GM23338 (cell line): ENCODE measurements around the gene CAPN10. TPM values are rescaled to one million over a fixed set of nuclear protein-coding genes. Genes with fewer than 3 reads are reported as not detected.

Experiments used
- ATAC-seq: fragments of 200-7000 bp; cut with Tn5 transposase; 3 replicates; pipeline ENCODE4 v1.9.1; 2020
- DNase-seq: peaks from one replicate; pipeline ENCODE4 v3.0.0-alpha.2; 2015; ENCODE audit warnings: low spot score
- H2AFZ ChIP-seq: fragments of 200-600 bp; sonication (generic); 2 replicates; pipeline ENCODE4 v1.8.0; 2016; ENCODE audit warnings: antibody characterized with exemption, mild to moderate bottlenecking, moderate library complexity
- H3F3A ChIP-seq: fragments of 200-600 bp; sonication (generic); replicated peaks from 2 replicates; pipeline ENCODE4 v1.8.0; 2017; ENCODE audit warnings: antibody characterized with exemption, mixed run types, low read depth
- H3K27ac ChIP-seq: fragments of 200-600 bp; sonication (generic); 2 replicates; pipeline ENCODE4 v1.6.1; 2016; ENCODE audit warnings: low read depth
- H3K27me3 ChIP-seq: fragments of 200-600 bp; sonication (generic); 2 replicates; pipeline ENCODE4 v1.8.0; 2016; ENCODE audit warnings: mild to moderate bottlenecking, mixed run types, moderate library complexity; ENCODE audit not compliant: insufficient read depth
- H3K36me3 ChIP-seq: fragments of 200-600 bp; sonication (generic); 2 replicates; pipeline ENCODE4 v1.8.0; 2016; ENCODE audit warnings: mild to moderate bottlenecking; ENCODE audit not compliant: insufficient read depth
- H3K4me1 ChIP-seq: fragments of 200-600 bp; sonication (generic); 2 replicates; pipeline ENCODE4 v1.8.0; 2016; ENCODE audit warnings: mild to moderate bottlenecking, moderate library complexity; ENCODE audit not compliant: insufficient read depth
- H3K4me2 ChIP-seq: fragments of 200-600 bp; sonication (generic); 2 replicates; pipeline ENCODE4 v1.7.1; 2017; ENCODE audit warnings: mixed run types
- H3K4me3 ChIP-seq: fragments of 200-600 bp; sonication (generic); 2 replicates; pipeline ENCODE4 v1.6.1; 2016; ENCODE audit warnings: mixed run types
- H3K79me2 ChIP-seq: fragments of 200-600 bp; sonication (generic); replicated peaks from 2 replicates; pipeline ENCODE4 v1.8.0; 2017; ENCODE audit warnings: mild to moderate bottlenecking; ENCODE audit not compliant: insufficient read depth
- H3K9me2 ChIP-seq: fragments of 200-600 bp; sonication (generic); 2 replicates; pipeline ENCODE4 v1.8.0; 2017; ENCODE audit not compliant: insufficient read depth
- H4K20me1 ChIP-seq: fragments of 200-600 bp; sonication (generic); replicated peaks from 2 replicates; pipeline ENCODE4 v1.8.0; 2017; ENCODE audit warnings: mild to moderate bottlenecking; ENCODE audit not compliant: insufficient read depth
- H3K27ac Mint-ChIP-seq: 2 replicates; pipeline ENCODE4 v1.8.0; 2020; ENCODE audit warnings: inconsistent platforms, mild to moderate bottlenecking, moderate library complexity, mixed read lengths
- H3K27me3 Mint-ChIP-seq: 3 replicates; pipeline ENCODE4 v1.8.0; 2022; ENCODE audit warnings: low read depth, mild to moderate bottlenecking, moderate library complexity, mixed read lengths, inconsistent platforms; ENCODE audit not compliant: insufficient read depth, poor library complexity
- H3K36me3 Mint-ChIP-seq: 3 replicates; pipeline ENCODE4 v1.8.0; 2021; ENCODE audit warnings: low read depth, mild to moderate bottlenecking, inconsistent platforms, moderate library complexity, mixed read lengths
- H3K4me1 Mint-ChIP-seq: 3 replicates; pipeline ENCODE4 v1.8.0; 2020; ENCODE audit warnings: mild to moderate bottlenecking, inconsistent platforms, mixed read lengths
- H3K4me3 Mint-ChIP-seq: 3 replicates; pipeline ENCODE4 v1.8.0; 2021; ENCODE audit warnings: moderate library complexity, mild to moderate bottlenecking, inconsistent platforms, mixed read lengths
- H3K9me3 Mint-ChIP-seq: 3 replicates; pipeline ENCODE4 v1.8.0; 2020; ENCODE audit warnings: moderate library complexity, mild to moderate bottlenecking, inconsistent platforms, mixed read lengths
- CREB1 ChIP-seq: fragments of 250-450 bp; sonication (Bioruptor Pico); IDR thresholded peaks from 2 replicates; pipeline ENCODE4 v1.5.0; 2020; ENCODE audit warnings: low read depth, mild to moderate bottlenecking, moderate library complexity
- ETS1 ChIP-seq: IDR thresholded peaks from 2 replicates; pipeline ENCODE4 v1.6.1; 2016; ENCODE audit warnings: antibody characterized with exemption
- EZH2phosphoT487 ChIP-seq: fragments of 200-600 bp; sonication (generic); IDR thresholded peaks from one replicate; pipeline ENCODE4 v1.8.1; 2018; ENCODE audit warnings: antibody characterized with exemption; ENCODE audit not compliant: unreplicated experiment
- NANOG ChIP-seq: IDR thresholded peaks from 2 replicates; pipeline ENCODE4 v1.6.1; 2016; ENCODE audit warnings: antibody characterized with exemption, borderline replicate concordance
- REST ChIP-seq: IDR thresholded peaks from one replicate; pipeline ENCODE4 v1.6.1; 2018; ENCODE audit warnings: antibody characterized with exemption; ENCODE audit not compliant: unreplicated experiment
- STAT1 ChIP-seq: IDR thresholded peaks from one replicate; pipeline ENCODE4 v1.6.1; 2016; ENCODE audit warnings: antibody characterized with exemption; ENCODE audit not compliant: unreplicated experiment
- ZNF114 ChIP-seq: fragments of 250-450 bp; sonication (Bioruptor Pico); IDR thresholded peaks from 2 replicates; pipeline ENCODE4 v1.5.0; 2020; ENCODE audit warnings: mild to moderate bottlenecking, moderate library complexity
- ZNF331 ChIP-seq: fragments of 250-450 bp; sonication (Bioruptor Pico); IDR thresholded peaks from 2 replicates; pipeline ENCODE4 v1.5.0; 2020; ENCODE audit warnings: low read depth, mild to moderate bottlenecking, moderate library complexity
- ZNF462 ChIP-seq: fragments of 250-450 bp; sonication (Bioruptor Pico); IDR thresholded peaks from 2 replicates; pipeline ENCODE4 v1.5.0; 2020; ENCODE audit warnings: mild to moderate bottlenecking, moderate library complexity
- polyA plus RNA-seq: library from polyadenylated mRNA; unstranded; fragments of >200 nt; fragmentation: Nextera tagmentation; extraction: Ambion mirVana; gene quantifications from 2 replicates; pipeline ENCODE4 v1.2.1, GENCODE V29; 2016
- total RNA-seq: library from RNA; depleted of rRNA; stranded (reverse); fragments of >200 nt; shearing (Covaris generic); gene quantifications from 2 replicates; pipeline ENCODE4 v1.2.3, GENCODE V29; 2014

Gene CAPN10
- total and polyA plus RNA-seq, 2 experiments from 2014 or later: 30.2 to 59.8 TPM

- TF ChIP-seq REST: no peak
Observed at GRCh38 chr2:240620859-240621258, 34.3 kb downstream of the CAPN10 start (continued).

GRCh38 chr2:240622060-240622411, 35.5 kb downstream of the CAPN10 start:
- no peak for DNase-seq
- Histone ChIP-seq H3K36me3 (no peaks in the 10 kb centered on the region), H2AFZ (no peak overlapping the region), H4K20me1 (no peaks in the 10 kb centered on the region), H3K4me1 (no peaks in the 10 kb centered on the region), H3K79me2 (no peaks in the 10 kb centered on the region), H3K9me2 (no peaks in the 10 kb centered on the region), H3K4me3 (no peak overlapping the region), H3K27me3 (no peaks in the 10 kb centered on the region), H3K4me2 (no peak overlapping the region), H3F3A (no peaks in the 10 kb centered on the region), H3K27ac (no peak overlapping the region)
- no peak overlapping the region for H3K27ac Mint-ChIP-seq
- H3K27me3 Mint-ChIP-seq: peaks cover 9% of the 10 kb centered on the region
- H3K4me3 Mint-ChIP-seq: no peak overlapping the region
- peaks cover 10% of the 10 kb centered on the region; the same call in 2 of the 3 replicates for H3K4me1 Mint-ChIP-seq
- H3K36me3 Mint-ChIP-seq: peaks cover 13% of the 10 kb centered on the region
- no peak for ATAC-seq
- H3K9me3 Mint-ChIP-seq: peaks cover 25% of the 10 kb centered on the region
- TF ChIP-seq ZNF462 (CRISPR knock-in tag): no peak
- TF ChIP-seq STAT1: no peak
- no peak for TF ChIP-seq ZNF114 (CRISPR knock-in tag)
- TF ChIP-seq EZH2phosphoT487: no peak
- TF ChIP-seq NANOG: no peak
- no peak for TF ChIP-seq ZNF331 (CRISPR knock-in tag)
- no peak for TF ChIP-seq REST
- no peak for TF ChIP-seq ETS1
- no peak for TF ChIP-seq CREB1 (CRISPR knock-in tag)
